Upper lobe of left lung (tissue), 4 donors: Measurements from ENCODE around the gene MVB12B.
A peak's percentile ranks its signal among the peaks of the same experiment; 100 is the strongest.

ENCODE experiments used
- EP300 ChIP-seq, 4 donors: sonication (generic); formaldehyde crosslinking; IDR thresholded peaks; one replicate each; pipeline ENCODE4 v1.5.1; 2017; ENCODE audit warnings: antibody characterized with exemption in 4 of 4, control low read depth in 2 of 4
- POLR2A ChIP-seq, 4 donors: fragments of 450-650 bp; IDR thresholded peaks; one replicate each; pipeline ENCODE4 v1.5.1; 2016 to 2017; ENCODE audit warnings: antibody characterized with exemption in 4 of 4, mild to moderate bottlenecking in 2 of 4
- TF ChIP-seq, protein P1 (sequence below), 6 experiments: fragments of 450-650 bp in 4 of 6; fragments of 200-600 bp in 2 of 6; sonication (generic) in 2 of 6; IDR thresholded peaks; one replicate each; pipeline ENCODE4 v1.5.1; 2016 to 2019; ENCODE audit warnings: antibody characterized with exemption in 6 of 6

DNA sequence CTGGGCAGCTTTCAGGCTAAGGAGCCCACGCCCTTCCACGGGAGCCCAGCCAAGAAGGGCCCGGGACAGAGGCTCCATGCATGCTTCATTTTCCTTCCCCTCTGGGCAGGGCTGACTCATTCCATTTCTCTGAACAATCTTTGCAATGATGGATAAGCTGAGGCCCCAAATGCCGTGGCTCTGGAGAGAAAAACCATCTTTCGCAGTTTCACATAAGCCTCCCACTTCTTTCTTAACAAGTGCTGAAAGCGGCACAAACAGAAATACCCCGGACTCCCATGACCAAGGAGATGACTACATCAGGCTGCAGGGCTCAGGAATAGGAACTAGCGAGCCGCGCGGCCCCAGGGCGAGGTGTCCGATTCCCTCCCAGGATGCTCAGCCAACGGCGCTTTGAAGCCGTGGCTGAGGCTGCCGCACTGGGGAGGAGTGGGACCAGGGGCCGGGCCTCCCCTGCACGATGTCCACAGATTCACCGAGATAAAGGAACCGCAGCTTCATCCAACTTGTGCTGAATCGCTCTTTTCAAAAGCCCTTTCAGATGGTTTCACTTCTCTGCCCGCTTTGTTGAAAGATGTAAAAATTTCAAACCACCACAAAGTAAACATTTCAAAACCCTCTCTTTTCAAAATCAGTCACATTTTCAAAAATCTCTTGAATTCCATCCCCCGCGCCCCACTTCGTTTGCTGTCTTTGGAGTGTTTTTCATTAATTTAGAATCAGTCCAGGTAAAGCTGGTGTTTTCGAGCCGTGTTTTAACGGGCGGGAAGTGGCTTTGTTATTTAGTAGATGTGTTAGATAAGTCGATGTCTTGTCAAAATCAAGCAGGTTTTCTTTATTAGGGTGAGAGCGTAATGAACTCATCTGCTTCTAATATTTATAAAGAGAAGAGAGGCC lies 190.6 kb downstream of the MVB12B start:
- TF ChIP-seq, protein P1, sequence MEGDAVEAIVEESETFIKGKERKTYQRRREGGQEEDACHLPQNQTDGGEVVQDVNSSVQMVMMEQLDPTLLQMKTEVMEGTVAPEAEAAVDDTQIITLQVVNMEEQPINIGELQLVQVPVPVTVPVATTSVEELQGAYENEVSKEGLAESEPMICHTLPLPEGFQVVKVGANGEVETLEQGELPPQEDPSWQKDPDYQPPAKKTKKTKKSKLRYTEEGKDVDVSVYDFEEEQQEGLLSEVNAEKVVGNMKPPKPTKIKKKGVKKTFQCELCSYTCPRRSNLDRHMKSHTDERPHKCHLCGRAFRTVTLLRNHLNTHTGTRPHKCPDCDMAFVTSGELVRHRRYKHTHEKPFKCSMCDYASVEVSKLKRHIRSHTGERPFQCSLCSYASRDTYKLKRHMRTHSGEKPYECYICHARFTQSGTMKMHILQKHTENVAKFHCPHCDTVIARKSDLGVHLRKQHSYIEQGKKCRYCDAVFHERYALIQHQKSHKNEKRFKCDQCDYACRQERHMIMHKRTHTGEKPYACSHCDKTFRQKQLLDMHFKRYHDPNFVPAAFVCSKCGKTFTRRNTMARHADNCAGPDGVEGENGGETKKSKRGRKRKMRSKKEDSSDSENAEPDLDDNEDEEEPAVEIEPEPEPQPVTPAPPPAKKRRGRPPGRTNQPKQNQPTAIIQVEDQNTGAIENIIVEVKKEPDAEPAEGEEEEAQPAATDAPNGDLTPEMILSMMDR (IDR thresholded peaks at IDR 0.05), result no peak
- TF ChIP-seq POLR2A (IDR thresholded peaks at IDR 0.05), result peak in 1 of 4 donors; percentile 44
- no peak for TF ChIP-seq EP300 (IDR thresholded peaks at IDR 0.05)
